ENCODE data around the gene MATN3.

Gene MATN3

DNA sequence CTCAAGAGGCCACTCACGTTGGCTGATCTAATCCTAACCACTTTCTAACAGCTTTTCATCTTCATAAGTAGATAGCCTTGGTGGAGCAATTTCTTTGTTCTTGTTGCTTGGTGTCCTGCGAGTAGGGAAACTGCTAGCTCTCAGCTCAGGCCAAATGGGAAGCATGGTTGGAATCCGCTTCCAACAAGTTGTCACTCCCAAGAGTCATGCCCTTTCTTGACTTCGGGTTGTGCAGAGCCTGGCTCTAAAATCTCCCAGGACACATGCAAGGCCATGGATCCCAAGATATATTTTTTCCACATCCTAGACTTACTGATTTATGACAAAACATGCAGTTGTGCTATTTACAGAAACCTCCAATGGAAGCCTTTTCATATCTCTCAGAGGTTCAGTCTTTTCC is 7.3 kb upstream of the MATN3 start:
- 95 to 96% methylated on average over 4 of the region's 4 CpGs for WGBS, 2 experiments
- no peak overlapping the region for H3K27ac ChIP-seq (ENCODE audit: insufficient read depth, low read depth, low read length, poor library complexity, severe bottlenecking)
- H3K27me3 ChIP-seq (ENCODE audit: control insufficient read depth, insufficient read depth, low read length, poor library complexity, severe bottlenecking), result no peaks in the 10 kb centered on the region
- no peaks in the 10 kb centered on the region for H3K4me1 ChIP-seq (ENCODE audit: control insufficient read depth, insufficient read depth, low read length)
- H3K9me3 ChIP-seq (ENCODE audit: control insufficient read depth, low read length), result no peaks in the 10 kb centered on the region
- H3K36me3 ChIP-seq (ENCODE audit: control insufficient read depth, insufficient read depth, low read length), result no peaks in the 10 kb centered on the region
- H3K4me3 ChIP-seq (ENCODE audit: insufficient read depth, low read depth, low read length), result no peak overlapping the region

DNA sequence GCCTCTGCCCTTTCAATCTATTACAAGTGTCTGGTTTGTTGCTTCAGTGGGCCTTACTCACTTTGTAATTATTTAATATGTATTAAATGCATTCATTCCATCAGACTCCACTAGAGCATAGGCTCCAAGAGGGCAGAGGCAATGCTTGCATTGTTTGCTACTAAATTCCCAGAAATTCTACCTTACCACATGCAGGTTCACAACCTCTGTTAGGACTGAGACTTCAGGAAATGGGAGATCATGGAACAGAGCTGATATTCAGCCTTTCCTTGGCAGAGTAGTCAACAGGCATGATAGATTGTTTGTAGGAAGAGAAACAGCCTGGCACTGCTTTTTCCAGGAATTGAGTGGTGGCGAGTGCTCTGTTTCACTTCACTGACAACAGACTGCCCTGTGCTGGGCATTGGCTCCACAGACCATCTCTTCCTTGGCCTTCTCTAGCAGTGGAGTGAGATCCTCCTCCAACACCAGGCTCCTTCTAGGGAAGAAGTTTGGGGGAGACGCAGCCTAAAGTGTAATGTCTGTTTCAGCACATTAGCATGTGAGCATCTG is 6.2 kb upstream of the MATN3 start:
- Histone ChIP-seq H3K27ac (ENCODE audit: insufficient read depth, low read depth, low read length, poor library complexity, severe bottlenecking) (no peak overlapping the region), H3K9me3 (ENCODE audit: control insufficient read depth, low read length) (no peaks in the 10 kb centered on the region), H3K4me3 (ENCODE audit: insufficient read depth, low read depth, low read length) (no peak overlapping the region), H3K27me3 (ENCODE audit: control insufficient read depth, insufficient read depth, low read length, poor library complexity, severe bottlenecking) (peaks cover 7% of the 10 kb centered on the region), H3K36me3 (ENCODE audit: control insufficient read depth, insufficient read depth, low read length) (no peaks in the 10 kb centered on the region), H3K4me1 (ENCODE audit: control insufficient read depth, insufficient read depth, low read length) (peaks cover under 1% of the 10 kb centered on the region)
- WGBS, 2 experiments, result 87 to 93% methylated on average over 2 of the region's 2 CpGs

DNA sequence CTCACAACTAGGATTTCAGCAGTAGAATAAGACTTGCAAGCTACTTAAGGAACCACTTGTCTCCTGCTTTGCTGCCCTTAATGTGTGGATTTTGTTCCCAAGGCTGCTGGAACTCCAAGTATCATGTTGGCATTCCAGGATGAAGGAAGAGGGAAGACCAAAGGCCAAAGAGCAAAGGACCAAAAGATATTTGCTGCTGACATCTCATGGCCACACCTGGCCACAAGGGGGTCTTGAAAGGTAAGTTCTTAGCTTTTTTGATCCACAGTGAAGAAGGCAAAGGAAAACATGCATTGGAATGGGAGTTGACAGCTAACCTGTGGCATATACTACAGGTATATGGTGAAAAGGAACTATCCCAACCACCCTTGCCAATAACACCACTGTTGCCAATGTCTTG is 3.9 kb upstream of the MATN3 start:
- H3K36me3 ChIP-seq (ENCODE audit: control insufficient read depth, insufficient read depth, low read length), result no peaks in the 10 kb centered on the region
- H3K4me3 ChIP-seq (ENCODE audit: insufficient read depth, low read depth, low read length), result no peak overlapping the region
- H3K27me3 ChIP-seq (ENCODE audit: control insufficient read depth, insufficient read depth, low read length, poor library complexity, severe bottlenecking), result peaks cover 31% of the 10 kb centered on the region
- no peak overlapping the region for H3K27ac ChIP-seq (ENCODE audit: insufficient read depth, low read depth, low read length, poor library complexity, severe bottlenecking)
- H3K4me1 ChIP-seq (ENCODE audit: control insufficient read depth, insufficient read depth, low read length), result peaks cover 11% of the 10 kb centered on the region
- H3K9me3 ChIP-seq (ENCODE audit: control insufficient read depth, low read length), result no peaks in the 10 kb centered on the region

- no peak overlapping the region for H3K27ac ChIP-seq (ENCODE audit: insufficient read depth, low read depth, low read length, poor library complexity, severe bottlenecking)
- 25 to 32% methylated on average over 2 of the region's 2 CpGs for WGBS, 2 experiments
- no peaks in the 10 kb centered on the region for H3K9me3 ChIP-seq (ENCODE audit: control insufficient read depth, low read length)
- H3K4me1 ChIP-seq (ENCODE audit: control insufficient read depth, insufficient read depth, low read length), result peaks cover 15% of the 10 kb centered on the region
- H3K27me3 ChIP-seq (ENCODE audit: control insufficient read depth, insufficient read depth, low read length, poor library complexity, severe bottlenecking), result peaks cover 38% of the 10 kb centered on the region
- H3K4me3 ChIP-seq (ENCODE audit: insufficient read depth, low read depth, low read length), result no peak overlapping the region
- H3K36me3 ChIP-seq (ENCODE audit: control insufficient read depth, insufficient read depth, low read length), result no peaks in the 10 kb centered on the region
Observed at GRCh38 chr2:20015482-20016083, 3.1 kb upstream of the MATN3 start.

DNA sequence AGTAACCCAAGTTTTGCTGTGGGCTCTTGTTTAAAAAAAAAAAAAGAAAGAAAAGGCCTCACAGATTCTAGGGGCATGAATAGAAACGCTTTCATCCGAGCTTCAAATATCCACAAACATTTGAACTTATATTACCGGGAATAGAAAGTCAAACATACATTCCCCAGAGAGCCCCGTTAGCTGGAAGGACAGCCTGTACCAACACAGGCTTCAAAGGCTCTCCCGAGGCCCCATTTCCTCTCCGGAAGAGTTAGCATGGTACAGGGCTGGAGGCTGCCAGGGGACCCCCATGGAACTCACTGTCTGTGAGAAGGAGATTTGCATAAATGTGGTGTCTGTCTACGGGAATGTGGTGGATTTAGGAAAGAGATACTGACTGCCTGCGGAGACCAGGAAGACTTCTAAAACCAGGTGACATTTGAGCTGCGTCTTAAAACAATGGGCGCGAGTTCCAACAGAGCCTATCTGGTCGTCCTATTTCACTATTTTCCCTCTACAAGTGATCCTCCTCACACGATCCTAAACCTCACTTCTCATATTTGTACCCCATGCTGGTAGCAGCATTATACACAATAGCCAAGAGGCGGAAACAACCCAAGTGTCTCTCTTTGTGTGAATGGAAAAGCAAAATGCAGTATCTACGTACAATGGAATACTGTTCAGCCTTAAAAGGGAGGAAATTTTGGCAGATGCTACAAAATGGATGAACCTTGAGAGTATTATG is 820 bp upstream of the MATN3 start:
- no peaks in the 10 kb centered on the region for H3K9me3 ChIP-seq (ENCODE audit: control insufficient read depth, low read length)
- WGBS, 2 experiments, result 24 to 25% methylated on average over 15 of the region's 15 CpGs
- peak overlapping the region; percentile 39 for H3K4me3 ChIP-seq (ENCODE audit: insufficient read depth, low read depth, low read length)
- H3K4me1 ChIP-seq (ENCODE audit: control insufficient read depth, insufficient read depth, low read length), result peaks cover 15% of the 10 kb centered on the region
- H3K27ac ChIP-seq (ENCODE audit: insufficient read depth, low read depth, low read length, poor library complexity, severe bottlenecking), result peak overlapping the region; percentile 44
- H3K36me3 ChIP-seq (ENCODE audit: control insufficient read depth, insufficient read depth, low read length), result no peaks in the 10 kb centered on the region
- peaks cover 44% of the 10 kb centered on the region for H3K27me3 ChIP-seq (ENCODE audit: control insufficient read depth, insufficient read depth, low read length, poor library complexity, severe bottlenecking)

DNA sequence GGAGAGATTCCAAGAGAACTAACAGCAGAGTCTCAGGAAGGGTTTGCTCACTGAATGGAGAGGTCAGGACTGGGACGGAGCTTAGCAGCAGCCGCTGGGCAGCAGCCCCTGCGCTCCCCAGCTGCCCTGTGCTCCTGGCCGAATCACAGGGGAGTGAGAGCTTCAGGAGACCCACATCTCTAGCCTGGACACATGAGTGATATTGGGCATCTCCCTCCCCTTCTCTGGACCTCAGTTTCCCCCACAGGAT is 511 bp downstream of the MATN3 start:
- H3K4me1 ChIP-seq (ENCODE audit: control insufficient read depth, insufficient read depth, low read length), result peaks cover 15% of the 10 kb centered on the region
- H3K27ac ChIP-seq (ENCODE audit: insufficient read depth, low read depth, low read length, poor library complexity, severe bottlenecking), result no peak overlapping the region
- WGBS, 2 experiments, result 30 to 31% methylated on average over 4 of the region's 4 CpGs
- H3K4me3 ChIP-seq (ENCODE audit: insufficient read depth, low read depth, low read length), result peak overlapping the region; percentile 39
- no peaks in the 10 kb centered on the region for H3K9me3 ChIP-seq (ENCODE audit: control insufficient read depth, low read length)
- no peaks in the 10 kb centered on the region for H3K36me3 ChIP-seq (ENCODE audit: control insufficient read depth, insufficient read depth, low read length)
- H3K27me3 ChIP-seq (ENCODE audit: control insufficient read depth, insufficient read depth, low read length, poor library complexity, severe bottlenecking), result peaks cover 44% of the 10 kb centered on the region

DNA sequence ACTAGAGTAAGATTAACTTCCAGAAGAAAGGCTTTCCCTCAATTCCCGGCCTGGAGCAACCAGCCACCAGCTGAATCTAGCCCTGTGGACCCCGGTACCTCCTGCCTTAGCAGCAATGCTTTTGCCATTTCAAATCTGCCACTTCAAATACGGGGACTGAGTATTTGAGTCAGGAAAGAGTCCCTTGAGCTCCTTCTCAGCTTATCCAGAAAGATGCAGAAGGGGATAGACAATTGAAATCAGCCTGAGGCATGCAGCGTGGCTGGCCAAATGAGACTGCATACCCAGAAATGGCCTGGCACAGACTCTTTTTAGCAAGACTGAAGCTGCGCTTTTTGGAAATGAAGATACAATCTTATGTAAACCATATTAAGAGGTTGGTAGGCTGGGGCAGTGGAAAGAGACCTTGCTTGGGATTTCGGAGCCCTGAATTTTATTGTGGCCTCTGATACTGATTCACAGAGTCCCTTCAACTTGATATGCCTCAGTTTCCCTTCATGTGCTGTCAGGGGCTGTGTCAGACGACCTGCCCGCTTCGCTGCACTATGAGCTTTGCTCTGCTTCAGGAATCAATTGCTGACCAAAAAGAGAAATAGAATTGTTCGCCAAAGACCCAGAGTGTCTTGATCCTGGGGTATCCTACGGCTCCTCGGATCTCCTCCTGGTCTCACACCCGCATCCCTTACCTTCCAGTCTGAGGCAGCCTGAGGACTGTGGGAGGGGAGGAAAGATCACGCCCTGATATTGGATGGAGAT is 1.0 kb downstream of the MATN3 start:
- Histone ChIP-seq H3K9me3 (ENCODE audit: control insufficient read depth, low read length) (no peaks in the 10 kb centered on the region), H3K27me3 (ENCODE audit: control insufficient read depth, insufficient read depth, low read length, poor library complexity, severe bottlenecking) (peaks cover 44% of the 10 kb centered on the region), H3K4me3 (ENCODE audit: insufficient read depth, low read depth, low read length) (peak overlapping the region; percentile 39), H3K4me1 (ENCODE audit: control insufficient read depth, insufficient read depth, low read length) (peaks cover 15% of the 10 kb centered on the region), H3K27ac (ENCODE audit: insufficient read depth, low read depth, low read length, poor library complexity, severe bottlenecking) (no peak overlapping the region), H3K36me3 (ENCODE audit: control insufficient read depth, insufficient read depth, low read length) (no peaks in the 10 kb centered on the region)
- 89% methylated on average over 14 of the region's 14 CpGs for WGBS, 2 experiments

- WGBS, 2 experiments, result 88 to 93% methylated on average over 5 of the region's 5 CpGs
Observed at GRCh38 chr2:20008703-20009102, 3.8 kb downstream of the MATN3 start.

GRCh38 chr2:20005891-20006470 is 6.5 kb downstream of the MATN3 start:
- H3K27me3 ChIP-seq (ENCODE audit: control insufficient read depth, insufficient read depth, low read length, poor library complexity, severe bottlenecking), result peaks cover 10% of the 10 kb centered on the region
- no peak overlapping the region for H3K27ac ChIP-seq (ENCODE audit: insufficient read depth, low read depth, low read length, poor library complexity, severe bottlenecking)
- 92 to 93% methylated on average over 17 of the region's 17 CpGs for WGBS, 2 experiments
- H3K4me3 ChIP-seq (ENCODE audit: insufficient read depth, low read depth, low read length), result no peak overlapping the region
- peaks cover under 1% of the 10 kb centered on the region for H3K4me1 ChIP-seq (ENCODE audit: control insufficient read depth, insufficient read depth, low read length)
- H3K36me3 ChIP-seq (ENCODE audit: control insufficient read depth, insufficient read depth, low read length), result no peaks in the 10 kb centered on the region
- H3K9me3 ChIP-seq (ENCODE audit: control insufficient read depth, low read length), result no peaks in the 10 kb centered on the region

More at GRCh38 chr2:20008703-20009102, 3.8 kb downstream of the MATN3 start:
- no peak overlapping the region for H3K4me3 ChIP-seq (ENCODE audit: insufficient read depth, low read depth, low read length)
- H3K36me3 ChIP-seq (ENCODE audit: control insufficient read depth, insufficient read depth, low read length), result no peaks in the 10 kb centered on the region
- no peaks in the 10 kb centered on the region for H3K9me3 ChIP-seq (ENCODE audit: control insufficient read depth, low read length)
- H3K4me1 ChIP-seq (ENCODE audit: control insufficient read depth, insufficient read depth, low read length), result peaks cover 15% of the 10 kb centered on the region
- no peak overlapping the region for H3K27ac ChIP-seq (ENCODE audit: insufficient read depth, low read depth, low read length, poor library complexity, severe bottlenecking)
- peaks cover 37% of the 10 kb centered on the region for H3K27me3 ChIP-seq (ENCODE audit: control insufficient read depth, insufficient read depth, low read length, poor library complexity, severe bottlenecking)

- Histone ChIP-seq H3K36me3 (ENCODE audit: control insufficient read depth, insufficient read depth, low read length) (no peaks in the 10 kb centered on the region), H3K27me3 (ENCODE audit: control insufficient read depth, insufficient read depth, low read length, poor library complexity, severe bottlenecking) (peaks cover 1% of the 10 kb centered on the region), H3K4me1 (ENCODE audit: control insufficient read depth, insufficient read depth, low read length) (no peaks in the 10 kb centered on the region), H3K27ac (ENCODE audit: insufficient read depth, low read depth, low read length, poor library complexity, severe bottlenecking) (no peak overlapping the region), H3K4me3 (ENCODE audit: insufficient read depth, low read depth, low read length) (no peak overlapping the region), H3K9me3 (ENCODE audit: control insufficient read depth, low read length) (no peaks in the 10 kb centered on the region)
- 87 to 94% methylated on average over 10 of the region's 10 CpGs for WGBS, 2 experiments
Observed at GRCh38 chr2:20005067-20005627, 7.3 kb downstream of the MATN3 start.

All from ectodermal cell (in vitro differentiated cells).